HEK293 (cell line): ENCODE data around the gene GPATCH2.

ENCODE experiments used
- ATF2 ChIP-seq: fragments of 450-650 bp; formaldehyde crosslinking; IDR thresholded peaks from 2 replicates; pipeline ENCODE4 v1.5.1; 2016; ENCODE audit warnings: missing biosample characterization, missing genetic modification characterization, low read depth
- BCL6B ChIP-seq: fragments of 450-650 bp; formaldehyde crosslinking; IDR thresholded peaks from 2 replicates; pipeline ENCODE4 v1.5.1; 2017; ENCODE audit warnings: missing biosample characterization, missing genetic modification characterization
- HIC1 ChIP-seq: fragments of 450-650 bp; formaldehyde crosslinking; IDR thresholded peaks from 2 replicates; pipeline ENCODE4 v1.5.1; 2016; ENCODE audit warnings: missing biosample characterization, missing genetic modification characterization
- HOXD13 ChIP-seq: sonication (generic); formaldehyde crosslinking; IDR thresholded peaks from 2 replicates; pipeline ENCODE4 v1.8.0; 2022; ENCODE audit warnings: missing genetic modification reagents, borderline replicate concordance
- INSM2 ChIP-seq: fragments of 450-650 bp; formaldehyde crosslinking; IDR thresholded peaks from 2 replicates; pipeline ENCODE4 v1.5.1; 2016; ENCODE audit warnings: missing biosample characterization, missing genetic modification characterization
- RBAK ChIP-seq: fragments of 450-650 bp; formaldehyde crosslinking; IDR thresholded peaks from 2 replicates; pipeline ENCODE4 v1.5.1; 2016; ENCODE audit warnings: missing biosample characterization, missing genetic modification characterization
- SCRT1 ChIP-seq: fragments of 450-650 bp; formaldehyde crosslinking; IDR thresholded peaks from 2 replicates; pipeline ENCODE4 v1.5.1; 2016; ENCODE audit warnings: missing biosample characterization, missing genetic modification characterization, borderline replicate concordance
- ZBTB48 ChIP-seq: fragments of 450-650 bp; formaldehyde crosslinking; IDR thresholded peaks from 2 replicates; pipeline ENCODE4 v1.5.1; 2016; ENCODE audit warnings: missing biosample characterization, missing genetic modification characterization
- ZBTB49 ChIP-seq: fragments of 450-650 bp; formaldehyde crosslinking; IDR thresholded peaks from 2 replicates; pipeline ENCODE4 v1.5.1; 2016; ENCODE audit warnings: missing biosample characterization, missing genetic modification characterization, low read depth
- ZFP3 ChIP-seq: fragments of 450-650 bp; formaldehyde crosslinking; IDR thresholded peaks from 2 replicates; pipeline ENCODE4 v1.5.1; 2016; ENCODE audit warnings: low read depth, missing biosample characterization, missing genetic modification characterization
- ZNF132 ChIP-seq: fragments of 450-650 bp; formaldehyde crosslinking; IDR thresholded peaks from 2 replicates; pipeline ENCODE4 v1.5.1; 2017; ENCODE audit warnings: missing biosample characterization, missing genetic modification characterization, borderline replicate concordance
- ZNF211 ChIP-seq: fragments of 450-650 bp; formaldehyde crosslinking; IDR thresholded peaks from 2 replicates; pipeline ENCODE4 v1.5.1; 2016; ENCODE audit warnings: low read depth, missing biosample characterization, missing genetic modification characterization
- ZNF248 ChIP-seq: fragments of 450-650 bp; formaldehyde crosslinking; IDR thresholded peaks from 2 replicates; pipeline ENCODE4 v1.5.1; 2017; ENCODE audit warnings: missing biosample characterization, missing genetic modification characterization
- ZNF274 ChIP-seq, 2 experiments: fragments of 200-500 bp in 1 of 2; fragments of 450-650 bp in 1 of 2; sonication (Bioruptor generic) in 1 of 2; formaldehyde crosslinking in 1 of 2; IDR thresholded peaks; 2 replicates each; pipeline versions ENCODE4 v1.5.1 to v1.6.1; 2014 to 2016; ENCODE audit warnings: borderline replicate concordance in 1 of 2, inconsistent platforms in 1 of 2, low read length in 1 of 2, missing biosample characterization in 1 of 2, missing genetic modification characterization in 1 of 2
- ZNF280D ChIP-seq: fragments of 450-650 bp; formaldehyde crosslinking; IDR thresholded peaks from 2 replicates; pipeline ENCODE4 v1.5.1; 2016; ENCODE audit warnings: missing biosample characterization, missing genetic modification characterization
- ZNF37A ChIP-seq: fragments of 450-650 bp; IDR thresholded peaks from 2 replicates; pipeline ENCODE4 v1.5.1; 2018; ENCODE audit warnings: missing biosample characterization, missing genetic modification characterization
- ZNF423 ChIP-seq: fragments of 450-650 bp; formaldehyde crosslinking; IDR thresholded peaks from 2 replicates; pipeline ENCODE4 v1.5.1; 2016; ENCODE audit warnings: missing biosample characterization, missing genetic modification characterization
- ZNF514 ChIP-seq: fragments of 450-650 bp; formaldehyde crosslinking; IDR thresholded peaks from 2 replicates; pipeline ENCODE4 v1.5.1; 2016; ENCODE audit warnings: missing biosample characterization, missing genetic modification characterization
- ZNF530 ChIP-seq: fragments of 450-650 bp; formaldehyde crosslinking; IDR thresholded peaks from 2 replicates; pipeline ENCODE4 v1.5.1; 2016; ENCODE audit warnings: low read depth, missing biosample characterization, missing genetic modification characterization
- ZNF544 ChIP-seq: fragments of 450-650 bp; formaldehyde crosslinking; IDR thresholded peaks from 2 replicates; pipeline ENCODE4 v1.5.0; 2017; ENCODE audit warnings: missing biosample characterization, missing genetic modification characterization
- ZNF555 ChIP-seq: fragments of 450-650 bp; formaldehyde crosslinking; conservative IDR thresholded peaks from 2 replicates; pipeline ENCODE4 v1.5.1; 2017; ENCODE audit warnings: missing biosample characterization, mild to moderate bottlenecking, missing genetic modification characterization, inconsistent platforms
- ZNF558 ChIP-seq: fragments of 450-650 bp; formaldehyde crosslinking; IDR thresholded peaks from 2 replicates; pipeline ENCODE4 v1.5.1; 2016; ENCODE audit warnings: missing biosample characterization, missing genetic modification characterization
- ZNF626 ChIP-seq: fragments of 450-650 bp; sonication (Bioruptor Pico); formaldehyde crosslinking; IDR thresholded peaks from 2 replicates; pipeline ENCODE4 v1.5.1; 2018; ENCODE audit warnings: missing biosample characterization, missing genetic modification characterization, inconsistent platforms
- ZNF629 ChIP-seq: fragments of 450-650 bp; formaldehyde crosslinking; IDR thresholded peaks from 2 replicates; pipeline ENCODE4 v1.5.1; 2017; ENCODE audit warnings: missing biosample characterization, missing genetic modification characterization
- ZNF701 ChIP-seq: fragments of 450-650 bp; formaldehyde crosslinking; IDR thresholded peaks from 2 replicates; pipeline ENCODE4 v1.5.1; 2016; ENCODE audit warnings: missing biosample characterization, missing genetic modification characterization
- ZNF747 ChIP-seq: fragments of 450-650 bp; formaldehyde crosslinking; IDR thresholded peaks from 2 replicates; pipeline ENCODE4 v1.5.1; 2016; ENCODE audit warnings: missing biosample characterization, missing genetic modification characterization
- ZSCAN30 ChIP-seq: fragments of 450-650 bp; IDR thresholded peaks from 2 replicates; pipeline ENCODE4 v1.5.1; 2018; ENCODE audit warnings: missing biosample characterization, mild to moderate bottlenecking, missing genetic modification characterization, moderate library complexity

The GPATCH2 gene

GRCh38 chr1:217630711-217631591 is at the start of gene GPATCH2, which contains the start of gene SPATA17 (continued):
- no peak for TF ChIP-seq BCL6B (tag by site-specific recombination)
- TF ChIP-seq ZNF544: no peak
- no peak for TF ChIP-seq ZNF274 (IDR thresholded peaks at IDR 0.05; ENCODE audit: low read length)
- no peak for TF ChIP-seq ZNF274 (tag by site-specific recombination; IDR thresholded peaks at IDR 0.05; ENCODE audit: borderline replicate concordance)
- TF ChIP-seq ZNF629 (tag by site-specific recombination): peak; percentile 45; the same call in 1 of the 2 replicates
- no peak for TF ChIP-seq ZNF701 (tag by site-specific recombination)
- TF ChIP-seq ZNF558: no peak; the same call in 1 of the 2 replicates
- no peak for TF ChIP-seq ZNF423
- TF ChIP-seq HIC1 (tag by site-specific recombination): no peak
- TF ChIP-seq RBAK: no peak
- TF ChIP-seq SCRT1 (tag by site-specific recombination): no peak
- TF ChIP-seq ATF2 (tag by site-specific recombination): no peak
- peak; percentile 31; the same call in 1 of the 2 replicates for TF ChIP-seq INSM2 (tag by site-specific recombination)
- TF ChIP-seq ZBTB49: no peak
- TF ChIP-seq ZNF211 (tag by site-specific recombination): no peak
- no peak for TF ChIP-seq ZNF747 (tag by site-specific recombination)
- TF ChIP-seq ZFP3 (tag by site-specific recombination): no peak
- TF ChIP-seq ZNF132: no peak
- no peak for TF ChIP-seq ZNF280D (tag by site-specific recombination)
- TF ChIP-seq ZBTB48 (tag by site-specific recombination): no peak
- no peak for TF ChIP-seq ZSCAN30 (tag by site-specific recombination)
- TF ChIP-seq ZNF514 (tag by site-specific recombination): no peak
- no peak for TF ChIP-seq ZNF555 (tag by site-specific recombination)
- TF ChIP-seq ZNF248 (tag by site-specific recombination): no peak
- no peak for TF ChIP-seq ZNF530 (tag by site-specific recombination)
- TF ChIP-seq ZNF37A: no peak
- no peak for TF ChIP-seq HOXD13
- TF ChIP-seq ZNF626 (tag by site-specific recombination): no peak
